ENCODE measurements around the gene NAT10. TPM values are rescaled to one million over a fixed set of nuclear protein-coding genes. Genes with fewer than 3 reads are reported as not detected.

The NAT10 gene
- total RNA-seq, 2 donors from 2014 or later = 59.7 to 61.0 TPM

DNA sequence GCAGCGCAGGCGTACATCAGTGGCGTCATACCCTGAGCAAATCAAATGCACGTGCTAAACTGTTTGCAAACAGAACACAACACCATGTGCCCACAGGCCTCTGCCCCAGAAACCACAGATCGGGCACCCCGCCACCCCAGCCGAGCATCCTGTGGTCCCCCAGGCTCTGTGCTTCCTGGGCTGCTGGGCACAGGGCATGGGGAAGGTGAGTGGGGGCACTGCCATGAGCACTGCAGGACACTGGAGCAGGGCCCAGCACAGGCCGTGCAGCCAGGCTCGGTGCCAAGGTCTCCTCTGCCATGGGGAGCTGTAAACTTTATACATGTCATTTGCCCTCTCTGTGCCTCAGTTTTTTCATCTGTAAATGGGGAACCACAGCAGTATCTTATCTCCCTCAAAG is 62.5 kb downstream of the NAT10 start:
- Mint-ChIP-seq H3K27ac (no peak overlapping the region), H3K4me3 (no peak overlapping the region), H3K4me1 (no peaks in the 10 kb centered on the region), H3K27me3 (ENCODE audit: insufficient read depth) (peaks cover 3% of the 10 kb centered on the region), H3K36me3 (ENCODE audit: low read depth) (peaks cover 13% of the 10 kb centered on the region), H3K9me3 (no peaks in the 10 kb centered on the region)
- DNase-seq = no peak
- H3K9me3 ChIP-seq (ENCODE audit: control insufficient read depth, low read length) = no peaks in the 10 kb centered on the region
- H3K36me3 ChIP-seq (ENCODE audit: control insufficient read depth, insufficient read depth, low read length) = peaks cover 44% of the 10 kb centered on the region
- WGBS, 2 experiments (ENCODE audit: insufficient coverage in 1 of 2, insufficient read length in 1 of 2) = 96 to 97% methylated on average over 7 to 9 of the region's 9 CpGs
- no peak overlapping the region for H3K27ac ChIP-seq (ENCODE audit: low read depth, low read length)
- H3K4me1 ChIP-seq (ENCODE audit: control insufficient read depth, insufficient read depth, low read length) = no peaks in the 10 kb centered on the region
- no peak overlapping the region for H3K9ac ChIP-seq (ENCODE audit: extremely low read depth, low read length, poor library complexity, severe bottlenecking)
- no peak overlapping the region for H3K4me3 ChIP-seq (ENCODE audit: low read length)
- TF ChIP-seq CTCF (conservative IDR thresholded peaks at IDR 0.05) = no peak
- no peaks in the 10 kb centered on the region for H3K27me3 ChIP-seq (ENCODE audit: control insufficient read depth, insufficient read depth, low read length, poor library complexity, severe bottlenecking)

- Mint-ChIP-seq H3K4me3 (no peak overlapping the region), H3K9me3 (no peaks in the 10 kb centered on the region), H3K27ac (no peak overlapping the region), H3K4me1 (no peaks in the 10 kb centered on the region), H3K36me3 (ENCODE audit: low read depth) (peaks cover 13% of the 10 kb centered on the region), H3K27me3 (ENCODE audit: insufficient read depth) (peaks cover 10% of the 10 kb centered on the region)
- Histone ChIP-seq H3K9me3 (ENCODE audit: control insufficient read depth, low read length) (no peaks in the 10 kb centered on the region), H3K27ac (ENCODE audit: low read depth, low read length) (no peak overlapping the region), H3K36me3 (ENCODE audit: control insufficient read depth, insufficient read depth, low read length) (peaks cover 44% of the 10 kb centered on the region), H3K9ac (ENCODE audit: extremely low read depth, low read length, poor library complexity, severe bottlenecking) (no peak overlapping the region), H3K4me3 (ENCODE audit: low read length) (no peak overlapping the region), H3K27me3 (ENCODE audit: control insufficient read depth, insufficient read depth, low read length, poor library complexity, severe bottlenecking) (no peaks in the 10 kb centered on the region), H3K4me1 (ENCODE audit: control insufficient read depth, insufficient read depth, low read length) (no peaks in the 10 kb centered on the region)
- TF ChIP-seq CTCF (conservative IDR thresholded peaks at IDR 0.05) = no peak
- 89% methylated on average over 11 to 18 of the region's 18 CpGs for WGBS, 2 experiments (ENCODE audit: insufficient coverage in 1 of 2, insufficient read length in 1 of 2)
- DNase-seq = no peak
Observed at GRCh38 chr11:34168642-34169420, 63.4 kb downstream of the NAT10 start.

DNA sequence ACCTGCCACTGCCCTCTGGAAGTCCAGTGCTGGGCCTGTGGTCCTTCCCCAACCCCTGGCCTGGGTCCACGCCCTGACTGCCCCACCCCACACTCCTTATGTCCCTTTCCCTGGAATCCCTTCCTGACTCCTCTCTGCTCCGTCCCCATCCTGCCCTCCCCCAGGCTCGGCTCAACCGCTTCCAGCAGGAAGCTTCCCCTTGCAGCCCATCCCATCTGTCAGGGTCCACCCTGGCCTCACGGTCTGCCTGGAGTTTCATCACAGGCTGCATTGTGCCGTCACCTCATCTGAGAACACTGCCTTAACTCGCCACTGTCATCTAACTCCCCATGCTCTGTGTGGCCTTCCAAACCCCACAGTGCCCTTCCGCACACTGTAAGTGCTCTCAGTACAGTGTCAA is 64.3 kb downstream of the NAT10 start:
- Mint-ChIP-seq H3K4me1 (no peaks in the 10 kb centered on the region), H3K27me3 (ENCODE audit: insufficient read depth) (peaks cover 13% of the 10 kb centered on the region), H3K9me3 (no peaks in the 10 kb centered on the region), H3K4me3 (no peak overlapping the region), H3K27ac (no peak overlapping the region), H3K36me3 (ENCODE audit: low read depth) (peaks cover 13% of the 10 kb centered on the region)
- no peak for TF ChIP-seq CTCF (conservative IDR thresholded peaks at IDR 0.05)
- no peak overlapping the region for H3K27ac ChIP-seq (ENCODE audit: low read depth, low read length)
- no peak overlapping the region for H3K4me3 ChIP-seq (ENCODE audit: low read length)
- WGBS, 2 experiments (ENCODE audit: insufficient coverage in 1 of 2, insufficient read length in 1 of 2) = 76 to 89% methylated on average over 3 to 8 of the region's 8 CpGs
- no peak overlapping the region for H3K9ac ChIP-seq (ENCODE audit: extremely low read depth, low read length, poor library complexity, severe bottlenecking)
- peaks cover 44% of the 10 kb centered on the region for H3K36me3 ChIP-seq (ENCODE audit: control insufficient read depth, insufficient read depth, low read length)
- no peaks in the 10 kb centered on the region for H3K9me3 ChIP-seq (ENCODE audit: control insufficient read depth, low read length)
- H3K4me1 ChIP-seq (ENCODE audit: control insufficient read depth, insufficient read depth, low read length) = no peaks in the 10 kb centered on the region
- DNase-seq = no peak
- no peaks in the 10 kb centered on the region for H3K27me3 ChIP-seq (ENCODE audit: control insufficient read depth, insufficient read depth, low read length, poor library complexity, severe bottlenecking)

Data from endodermal cell (in vitro differentiated cells).